Neural progenitor cell (in vitro differentiated cells): ENCODE results near the gene TLR10. TPM values are rescaled to one million over a fixed set of nuclear protein-coding genes. Genes with fewer than 3 reads are reported as not detected.
"Not testable (repeated sequence)": the region's sequence is repeated elsewhere in the genome, so short reads cannot be mapped to it uniquely, and the experiment has no call there.

ENCODE experiments used
- DNase-seq: peaks from one replicate; pipeline ENCODE4 v3.0.0-alpha.2; 2016; ENCODE audit warnings: low spot score
- H2AFZ ChIP-seq: fragments of 200-600 bp; sonication (generic); replicated peaks from 2 replicates; pipeline ENCODE4 v1.6.1; 2016; ENCODE audit warnings: antibody characterized with exemption
- H3F3A ChIP-seq: fragments of 200-600 bp; sonication (generic); 2 replicates; pipeline ENCODE4 v1.6.1; 2016; ENCODE audit warnings: antibody characterized with exemption, low read depth
- H3K27ac ChIP-seq: fragments of 200-600 bp; sonication (generic); 2 replicates; pipeline ENCODE4 v1.5.1; 2016; ENCODE audit warnings: mild to moderate bottlenecking
- H3K27me3 ChIP-seq: fragments of 200-600 bp; sonication (generic); 2 replicates; pipeline ENCODE4 v1.6.1; 2016; ENCODE audit warnings: mild to moderate bottlenecking, moderate library complexity
- H3K36me3 ChIP-seq: fragments of 200-600 bp; sonication (generic); 2 replicates; pipeline ENCODE4 v1.5.1; 2016
- H3K4me1 ChIP-seq: fragments of 200-600 bp; sonication (generic); 2 replicates; pipeline ENCODE4 v1.6.1; 2016; ENCODE audit warnings: mixed run types
- H3K4me2 ChIP-seq: fragments of 200-600 bp; sonication (generic); 2 replicates; pipeline ENCODE4 v1.6.1; 2016
- H3K4me3 ChIP-seq: fragments of 200-600 bp; sonication (generic); 2 replicates; pipeline ENCODE4 v1.5.1; 2016
- H3K79me2 ChIP-seq: fragments of 200-600 bp; sonication (generic); 2 replicates; pipeline ENCODE4 v1.6.1; 2016; ENCODE audit warnings: low read depth
- H3K9ac ChIP-seq: fragments of 200-600 bp; sonication (generic); 2 replicates; pipeline ENCODE4 v1.6.1; 2016
- H3K9me3 ChIP-seq: fragments of 200-600 bp; sonication (generic); 2 replicates; pipeline ENCODE4 v1.5.1; 2016; ENCODE audit warnings: low read depth
- H4K20me1 ChIP-seq: fragments of 200-600 bp; sonication (generic); 2 replicates; pipeline ENCODE4 v1.6.1; 2016; ENCODE audit warnings: low read depth
- H3K27ac Mint-ChIP-seq: 3 replicates; pipeline ENCODE4 v1.8.0; 2021; ENCODE audit warnings: mixed read lengths
- H3K27me3 Mint-ChIP-seq: 2 replicates; pipeline ENCODE4 v1.8.0; 2022; ENCODE audit warnings: low read depth, mild to moderate bottlenecking, inconsistent platforms, moderate library complexity, mixed read lengths; ENCODE audit not compliant: insufficient read depth
- H3K36me3 Mint-ChIP-seq: 3 replicates; pipeline ENCODE4 v1.8.0; 2021; ENCODE audit warnings: mixed read lengths
- H3K4me1 Mint-ChIP-seq: 3 replicates; pipeline ENCODE4 v1.8.0; 2021; ENCODE audit warnings: mixed read lengths
- H3K4me3 Mint-ChIP-seq: 3 replicates; pipeline ENCODE4 v1.8.0; 2021; ENCODE audit warnings: mild to moderate bottlenecking, moderate library complexity, mixed read lengths
- H3K9me3 Mint-ChIP-seq: 3 replicates; pipeline ENCODE4 v1.8.0; 2020; ENCODE audit warnings: mixed read lengths
- EZH2 ChIP-seq: fragments of 200-600 bp; sonication (generic); IDR thresholded peaks from 2 replicates; pipeline ENCODE4 v1.6.1; 2017; ENCODE audit warnings: antibody characterized with exemption, mild to moderate bottlenecking, moderate library complexity
- EZH2phosphoT487 ChIP-seq: fragments of 200-600 bp; sonication (generic); IDR thresholded peaks from 2 replicates; pipeline ENCODE4 v1.6.1; 2017; ENCODE audit warnings: antibody characterized with exemption
- total RNA-seq: library from RNA; depleted of rRNA; stranded (reverse); fragments of >200 nt; gene quantifications from 2 replicates; pipeline ENCODE4 v1.2.3, GENCODE V29; 2015; ENCODE audit warnings: low replicate concordance
- TF ChIP-seq, protein P1 (sequence below): fragments of 200-600 bp; sonication (generic); IDR thresholded peaks from 2 replicates; pipeline ENCODE4 v1.5.1; 2017; ENCODE audit warnings: antibody characterized with exemption, mild to moderate bottlenecking

The TLR10 gene
- total RNA-seq, 1 donor from 2014 or later = not detected

DNA sequence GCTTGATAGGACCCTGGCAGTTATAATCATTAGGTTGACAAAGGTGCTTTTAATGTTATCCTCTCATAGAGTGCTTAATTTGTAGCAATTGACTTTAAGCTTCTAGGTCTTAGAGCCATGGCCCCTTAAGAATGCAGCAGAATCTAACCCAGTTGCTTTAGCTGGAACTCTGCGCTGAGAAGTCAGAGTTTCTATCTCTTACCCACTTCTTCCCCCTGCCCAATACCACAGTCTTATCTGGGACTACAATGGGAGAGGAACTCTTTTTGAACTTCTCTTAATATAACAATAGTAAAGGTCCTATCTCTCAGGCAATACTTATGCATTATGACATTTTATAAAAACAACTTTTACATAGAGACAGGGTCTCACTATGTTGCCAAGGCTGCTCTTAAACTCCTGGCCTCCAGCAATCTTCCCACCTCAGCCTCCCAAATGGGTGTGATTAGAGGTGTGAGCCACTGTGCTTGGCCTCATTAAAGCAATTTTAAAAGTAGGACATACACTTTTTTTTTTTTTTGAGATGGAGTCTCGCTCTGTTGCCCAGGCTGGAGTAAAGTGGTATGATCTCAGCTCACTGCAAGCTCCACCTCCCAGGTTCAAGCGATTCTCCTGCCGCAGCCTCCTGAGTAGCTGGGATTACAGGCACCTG is 1.8 kb downstream of the TLR10 start:
- no peaks in the 10 kb centered on the region for H3K36me3 Mint-ChIP-seq
- Histone ChIP-seq H3F3A (no peaks in the 10 kb centered on the region), H3K4me3 (no peak overlapping the region), H3K9me3 (no peaks in the 10 kb centered on the region), H3K4me1 (no peaks in the 10 kb centered on the region), H3K79me2 (no peaks in the 10 kb centered on the region), H3K27ac (no peak overlapping the region), H3K36me3 (no peaks in the 10 kb centered on the region), H3K27me3 (no peaks in the 10 kb centered on the region), H4K20me1 (no peaks in the 10 kb centered on the region), H3K9ac (no peak overlapping the region), H2AFZ (no peak overlapping the region), H3K4me2 (no peak overlapping the region)
- H3K27me3 Mint-ChIP-seq = peaks cover 2% of the 10 kb centered on the region
- H3K27ac Mint-ChIP-seq = no peak overlapping the region
- H3K4me3 Mint-ChIP-seq = no peak overlapping the region
- TF ChIP-seq EZH2 (no peak), EZH2phosphoT487 (no peak)
- H3K4me1 Mint-ChIP-seq = peaks cover 2% of the 10 kb centered on the region
- DNase-seq = no peak
- no peaks in the 10 kb centered on the region for H3K9me3 Mint-ChIP-seq

DNA sequence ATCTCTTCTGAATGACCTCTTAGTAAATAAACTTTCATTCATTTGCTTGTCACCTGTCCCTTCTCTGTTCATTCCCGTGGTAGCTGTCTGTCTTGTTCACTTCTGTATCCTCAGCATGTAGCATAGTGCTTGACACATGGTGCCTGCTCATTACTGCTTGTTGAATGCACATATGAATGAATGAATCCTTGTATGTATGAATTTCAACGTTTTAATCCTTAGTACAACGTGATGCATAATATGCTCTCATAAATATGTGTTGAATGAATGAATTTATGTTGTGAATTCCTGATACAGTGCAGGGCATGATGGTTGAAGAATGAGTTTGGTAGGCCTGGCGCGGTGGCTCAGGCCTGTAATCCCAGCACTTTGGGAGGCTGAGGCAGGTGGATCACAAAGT is 3.0 kb downstream of the TLR10 start:
- peaks cover 2% of the 10 kb centered on the region for H3K4me1 Mint-ChIP-seq
- Histone ChIP-seq H4K20me1 (no peaks in the 10 kb centered on the region), H2AFZ (no peak overlapping the region), H3K27me3 (no peaks in the 10 kb centered on the region), H3K9me3 (no peaks in the 10 kb centered on the region), H3K9ac (no peak overlapping the region), H3F3A (no peaks in the 10 kb centered on the region), H3K4me1 (no peaks in the 10 kb centered on the region), H3K4me3 (no peak overlapping the region), H3K36me3 (no peaks in the 10 kb centered on the region), H3K79me2 (no peaks in the 10 kb centered on the region), H3K27ac (no peak overlapping the region), H3K4me2 (no peak overlapping the region)
- H3K4me3 Mint-ChIP-seq = no peak overlapping the region
- TF ChIP-seq EZH2 = no peak
- TF ChIP-seq, protein P1, sequence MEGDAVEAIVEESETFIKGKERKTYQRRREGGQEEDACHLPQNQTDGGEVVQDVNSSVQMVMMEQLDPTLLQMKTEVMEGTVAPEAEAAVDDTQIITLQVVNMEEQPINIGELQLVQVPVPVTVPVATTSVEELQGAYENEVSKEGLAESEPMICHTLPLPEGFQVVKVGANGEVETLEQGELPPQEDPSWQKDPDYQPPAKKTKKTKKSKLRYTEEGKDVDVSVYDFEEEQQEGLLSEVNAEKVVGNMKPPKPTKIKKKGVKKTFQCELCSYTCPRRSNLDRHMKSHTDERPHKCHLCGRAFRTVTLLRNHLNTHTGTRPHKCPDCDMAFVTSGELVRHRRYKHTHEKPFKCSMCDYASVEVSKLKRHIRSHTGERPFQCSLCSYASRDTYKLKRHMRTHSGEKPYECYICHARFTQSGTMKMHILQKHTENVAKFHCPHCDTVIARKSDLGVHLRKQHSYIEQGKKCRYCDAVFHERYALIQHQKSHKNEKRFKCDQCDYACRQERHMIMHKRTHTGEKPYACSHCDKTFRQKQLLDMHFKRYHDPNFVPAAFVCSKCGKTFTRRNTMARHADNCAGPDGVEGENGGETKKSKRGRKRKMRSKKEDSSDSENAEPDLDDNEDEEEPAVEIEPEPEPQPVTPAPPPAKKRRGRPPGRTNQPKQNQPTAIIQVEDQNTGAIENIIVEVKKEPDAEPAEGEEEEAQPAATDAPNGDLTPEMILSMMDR = no peak
- no peaks in the 10 kb centered on the region for H3K27me3 Mint-ChIP-seq
- DNase-seq = no peak
- H3K27ac Mint-ChIP-seq = no peak overlapping the region
- H3K36me3 Mint-ChIP-seq = no peaks in the 10 kb centered on the region
- H3K9me3 Mint-ChIP-seq = no peaks in the 10 kb centered on the region

DNA sequence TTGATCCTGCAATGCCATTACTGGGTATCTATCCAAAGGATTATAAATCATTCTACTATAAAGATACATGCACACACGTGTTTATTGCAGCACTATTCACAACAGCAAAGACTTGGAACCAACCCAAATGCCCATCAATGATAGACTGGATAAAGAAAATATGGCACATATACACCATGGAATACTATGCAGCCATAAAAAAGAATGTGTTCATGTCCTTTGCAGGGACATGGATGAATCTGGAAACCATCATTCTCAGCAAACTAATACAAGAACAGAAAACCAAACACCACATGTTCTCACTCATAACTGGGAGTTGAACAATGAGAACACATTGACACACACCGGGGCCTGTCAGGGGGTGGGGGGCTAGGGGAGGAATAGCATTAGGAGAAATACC is 4.9 kb downstream of the TLR10 start:
- not testable (repeated sequence) for H3K4me2 ChIP-seq, H3K9me3 ChIP-seq, H3K79me2 ChIP-seq, H2AFZ ChIP-seq, H3K4me3 Mint-ChIP-seq, H3K4me3 ChIP-seq, H3K36me3 ChIP-seq, H3K27me3 Mint-ChIP-seq, H4K20me1 ChIP-seq, H3F3A ChIP-seq, H3K27ac Mint-ChIP-seq, H3K9ac ChIP-seq, H3K36me3 Mint-ChIP-seq, H3K9me3 Mint-ChIP-seq, H3K4me1 ChIP-seq, H3K27me3 ChIP-seq, H3K27ac ChIP-seq, DNase-seq, H3K4me1 Mint-ChIP-seq

DNA sequence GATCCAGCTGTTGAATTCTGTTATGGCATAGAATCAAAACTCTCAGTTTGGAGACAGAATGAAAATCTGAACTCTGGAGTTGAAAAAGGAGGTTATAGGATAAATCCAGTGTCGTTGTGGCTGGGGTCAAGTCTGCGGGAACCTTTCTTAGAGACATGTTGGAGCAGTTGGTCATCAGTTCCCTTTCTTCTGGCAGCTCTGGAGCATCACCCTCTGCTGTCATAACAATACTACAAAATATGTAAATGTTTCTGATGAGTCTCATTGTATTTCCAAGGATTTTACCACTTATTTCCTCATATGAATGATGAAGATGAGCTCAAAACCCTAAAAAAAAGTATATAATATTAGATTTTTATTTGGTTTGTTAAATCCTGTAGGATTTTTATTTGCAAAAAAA is 7.5 kb downstream of the TLR10 start:
- Histone ChIP-seq H3K4me3 (no peak overlapping the region), H3K79me2 (no peaks in the 10 kb centered on the region), H3K4me2 (no peak overlapping the region), H3K4me1 (no peaks in the 10 kb centered on the region), H3K27ac (no peak overlapping the region), H3K27me3 (no peaks in the 10 kb centered on the region), H2AFZ (no peak overlapping the region), H4K20me1 (no peaks in the 10 kb centered on the region), H3K9ac (no peak overlapping the region), H3K9me3 (no peaks in the 10 kb centered on the region), H3K36me3 (no peaks in the 10 kb centered on the region), H3F3A (no peaks in the 10 kb centered on the region)
- no peak for DNase-seq
- no peaks in the 10 kb centered on the region for H3K4me1 Mint-ChIP-seq
- TF ChIP-seq EZH2phosphoT487 (no peak), EZH2 (no peak)
- TF ChIP-seq, protein P1 = no peak
- H3K36me3 Mint-ChIP-seq = no peaks in the 10 kb centered on the region
- H3K27me3 Mint-ChIP-seq = peaks cover 2% of the 10 kb centered on the region
- no peak overlapping the region for H3K27ac Mint-ChIP-seq
- H3K4me3 Mint-ChIP-seq = no peak overlapping the region
- H3K9me3 Mint-ChIP-seq = peaks cover 2% of the 10 kb centered on the region
